Testis (tissue), 2 donors: ENCODE data around the gene NPIPB9.
"Not testable (repeated sequence)": the region's sequence is repeated elsewhere in the genome, so short reads cannot be mapped to it uniquely, and the experiment has no call there.

Experiments
- CTCF ChIP-seq, 3 experiments: fragments of 450-650 bp in 2 of 3; fragments of 200-600 bp in 1 of 3; sonication (generic) in 1 of 3; IDR thresholded peaks; one replicate each; pipeline ENCODE4 v1.5.1; 2016 to 2019; ENCODE audit warnings: antibody characterized with exemption in 3 of 3, mild to moderate bottlenecking in 2 of 3, moderate library complexity in 1 of 3
- POLR2A ChIP-seq: fragments of 450-650 bp; IDR thresholded peaks from one replicate; pipeline ENCODE4 v1.6.1; 2017; ENCODE audit warnings: antibody characterized with exemption, mild to moderate bottlenecking, moderate library complexity

DNA sequence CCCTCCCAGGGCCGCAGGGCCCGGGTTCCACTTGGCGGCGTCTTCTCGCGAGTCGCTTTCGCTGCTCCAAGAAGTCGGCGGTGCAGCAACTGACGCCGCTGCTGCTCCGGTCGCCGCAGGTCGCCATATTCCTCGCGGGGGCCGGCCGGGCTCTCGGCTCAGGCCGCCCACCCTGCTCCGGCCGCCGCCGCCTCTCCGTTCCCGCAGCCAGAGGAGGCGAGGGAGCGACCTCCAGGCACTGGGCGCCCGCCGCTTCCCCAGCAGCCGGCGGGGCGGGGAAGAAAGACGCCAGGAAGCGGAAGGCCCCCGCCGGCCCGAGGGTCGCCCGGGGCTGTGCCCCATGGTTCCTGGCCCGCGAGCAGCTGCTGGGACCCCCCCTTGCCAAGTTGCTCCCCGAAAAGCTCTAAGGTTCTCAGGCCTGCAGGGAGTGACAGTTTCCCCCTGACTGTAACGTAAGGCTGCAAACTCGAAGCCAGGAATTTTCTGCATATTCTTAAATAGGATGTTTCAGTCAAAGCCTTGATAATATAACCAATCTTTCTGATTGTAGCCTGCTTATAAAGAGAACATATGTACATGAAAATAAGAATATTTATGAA lies 1.0 kb upstream of the NPIPB9 start:
- not testable (repeated sequence) for TF ChIP-seq CTCF (IDR thresholded peaks at IDR 0.05); POLR2A
